GM12878 (cell line): ENCODE results near the gene RALB. TPM values are rescaled to one million over a fixed set of nuclear protein-coding genes. Genes with fewer than 3 reads are reported as not detected.
A peak's percentile ranks its signal among the peaks of the same experiment; 100 is the strongest.

ENCODE experiments used
- ATAC-seq: fragments of 200-7000 bp; cut with Tn5 transposase; 3 replicates; pipeline ENCODE4 v1.9.1; 2020; ENCODE audit warnings: mild to moderate bottlenecking, moderate library complexity
- BruUV-seq: library from RNA; stranded (reverse); fragments of 400-500 nt; replicated peaks from 2 replicates; lab custom pipeline; 2021; lab: Mats Ljungman, UMichigan
- CTCF ChIA-PET: fragments of 300-600 bp; sonication (Branson Sonifier 250); formaldehyde crosslinking; extraction: SDS; loops from one replicate; lab custom pipeline; 2021; ENCODE audit warnings: inconsistent platforms; lab: Yijun Ruan, JAX
- POLR2A ChIA-PET: fragments of 350-600 bp; formaldehyde crosslinking; extraction: SDS; loops from one replicate; lab custom pipeline; 2021; ENCODE audit warnings: inconsistent platforms; lab: Charles Lee
- RAD21 ChIA-PET: fragments of 300-600 bp; sonication (Branson Sonifier 250); formaldehyde crosslinking; loops from one replicate; lab custom pipeline; 2023; ENCODE audit warnings: antibody characterized with exemption; ENCODE audit not compliant: unreplicated experiment; lab: Charles Lee
- SMC1A ChIA-PET: fragments of 300-600 bp; sonication (Branson Sonifier 250); formaldehyde crosslinking; loops from one replicate; lab custom pipeline; 2023; ENCODE audit not compliant: unreplicated experiment, uncharacterized antibody; lab: Charles Lee
- DNase-seq: peaks from one replicate; pipeline ENCODE4 v3.0.0-alpha.2; 2011; ENCODE audit warnings: low read depth, low spot score
- FAIRE-seq: peaks from 3 replicates; lab custom pipeline; 2011; peaks lifted over from hg19 to GRCh38; lab: Jason Lieb, UNC
- H2AFZ ChIP-seq: 2 replicates; pipeline ENCODE4 v1.6.0; 2011; ENCODE audit warnings: low read depth, low read length, control low read depth; ENCODE audit not compliant: control insufficient read depth
- H3K27ac ChIP-seq: 2 replicates; pipeline ENCODE4 v1.5.1; 2011; ENCODE audit warnings: control low read depth; ENCODE audit not compliant: control insufficient read depth, insufficient read depth
- H3K27me3 ChIP-seq, 2 experiments: replicated peaks in 1 of 2; 2 replicates each; pipeline versions ENCODE4 v1.6.0 to v1.6.1; 2011; ENCODE audit warnings: low read length in 1 of 2; ENCODE audit not compliant: control insufficient read depth in 2 of 2, insufficient read depth in 2 of 2
- H3K36me3 ChIP-seq, 2 experiments: 2 replicates each; pipeline ENCODE4 v1.5.1; 2011; ENCODE audit warnings: low read length in 1 of 2; ENCODE audit not compliant: control insufficient read depth in 2 of 2, insufficient read depth in 2 of 2
- H3K4me1 ChIP-seq: 2 replicates; pipeline ENCODE4 v1.6.1; 2011; ENCODE audit warnings: mild to moderate bottlenecking, low read length, moderate library complexity, mixed read lengths; ENCODE audit not compliant: control insufficient read depth, insufficient read depth
- H3K4me2 ChIP-seq: 2 replicates; pipeline ENCODE4 v1.6.0; 2011; ENCODE audit warnings: control low read depth; ENCODE audit not compliant: control insufficient read depth, insufficient read depth
- H3K4me3 ChIP-seq: fragments of 200-600 bp; sonication (generic); 2 replicates; pipeline ENCODE4 v1.5.1; 2016
- H3K79me2 ChIP-seq: 2 replicates; pipeline ENCODE4 v1.6.0; 2011; ENCODE audit warnings: low read length; ENCODE audit not compliant: control insufficient read depth, insufficient read depth
- H3K9ac ChIP-seq: 2 replicates; pipeline ENCODE4 v1.8.0; 2011; ENCODE audit warnings: low read length, control low read depth, mixed read lengths; ENCODE audit not compliant: control insufficient read depth, insufficient read depth
- H3K9me3 ChIP-seq: replicated peaks from 3 replicates; pipeline ENCODE4 v1.5.1; 2011; ENCODE audit warnings: mild to moderate bottlenecking, low read length; ENCODE audit not compliant: control insufficient read depth, insufficient read depth
- H4K20me1 ChIP-seq: 2 replicates; pipeline ENCODE4 v1.6.0; 2011; ENCODE audit not compliant: control insufficient read depth, insufficient read depth
- CBX5 ChIP-seq: sonication (generic); IDR thresholded peaks from 2 replicates; pipeline ENCODE4 v1.6.1; 2016; ENCODE audit warnings: low read depth, moderate library complexity, mild to moderate bottlenecking, inconsistent platforms
- CUX1 ChIP-seq: IDR thresholded peaks from 2 replicates; pipeline ENCODE4 v1.6.1; 2012; ENCODE audit warnings: improper control_type of control experiment, low read depth, low read length; ENCODE audit not compliant: insufficient replicate concordance
- HCFC1 ChIP-seq: fragments of 150-350 bp; IDR thresholded peaks from 2 replicates; pipeline ENCODE4 v1.6.1; 2014; ENCODE audit warnings: low read length
- KDM1A ChIP-seq: fragments of 200-600 bp; sonication (generic); IDR thresholded peaks from 2 replicates; pipeline ENCODE4 v1.6.1; 2016; ENCODE audit warnings: borderline replicate concordance
- NRF1 ChIP-seq: conservative IDR thresholded peaks from 2 replicates; pipeline ENCODE4 v1.6.1; 2011; ENCODE audit warnings: mild to moderate bottlenecking, low read depth, low read length, improper control_type of control experiment
- SRF ChIP-seq, 2 experiments: IDR thresholded peaks; 2 replicates each; pipeline ENCODE4 v1.6.1; 2011; ENCODE audit warnings: low read depth in 2 of 2, low read length in 2 of 2, mild to moderate bottlenecking in 1 of 2, moderate library complexity in 1 of 2
- TCF12 ChIP-seq: IDR thresholded peaks from 2 replicates; pipeline ENCODE4 v1.6.1; 2011; ENCODE audit warnings: low read depth, mild to moderate bottlenecking, low read length
- ZZZ3 ChIP-seq: IDR thresholded peaks from 2 replicates; pipeline ENCODE4 v1.6.1; 2011; ENCODE audit warnings: low read depth; ENCODE audit not compliant: control insufficient read depth, insufficient read length
- WGBS: methylation state at CpG from one replicate; pipeline ENCODE4 v1.1.6; 2016; ENCODE audit warnings: low lambda C conversion rate; ENCODE audit not compliant: insufficient replicate concordance, insufficient coverage; ENCODE audit errors: missing lambda C conversion rate; 5-methylcytosine and 5-hydroxymethylcytosine counted together
- in situ Hi-C: fragments of 300-500 bp; cut with MboI; formaldehyde crosslinking; loops from 9 replicates; pipeline ENCODE4 v1.14.3; 2018; ENCODE audit warnings: mixed read lengths
- intact Hi-C: fragments of 100-400 bp; cut with micrococcal nuclease; formaldehyde crosslinking; loops from one replicate; pipeline ENCODE4 v1.14.2; 2022; ENCODE audit not compliant: unreplicated experiment
- polyA plus RNA-seq, 11 experiments: library from polyadenylated mRNA; depleted of rRNA in 4 of 11; unstranded in 6 of 11; stranded (reverse) in 5 of 11; fragments of >200 nt; fragmentation: Nextera tagmentation in 4 of 11; fragmentation: Illumina TruSeq in 1 of 11; extraction: Ambion mirVana in 4 of 11; extraction: Trizol in 1 of 11; gene quantifications; 1 replicate in 1 of 11; 2 replicates in 10 of 11; pipeline versions ENCODE4 v1.2.1 to v1.2.3, GENCODE V29; 2011 to 2016; ENCODE audit warnings: inconsistent platforms in 2 of 11, missing spikeins in 2 of 11, low read depth in 1 of 11
- total RNA-seq, 4 experiments: library from RNA; depleted of rRNA in 3 of 4; stranded (reverse); fragments of >200 nt in 3 of 4; fragmentation: Illumina TruSeq in 1 of 4; extraction: Trizol in 1 of 4; gene quantifications; 2 replicates each; pipeline versions ENCODE4 v1.2.1 to v1.2.3, GENCODE V29; 2013 to 2021

Gene RALB
- total and polyA plus RNA-seq, 10 of the 15 experiments (the other 5 are each of a cell fraction or from before 2014, with no cell fraction given): 8.3 to 54.0 (median 24.2) TPM

- no peak overlapping the region for H3K4me3 ChIP-seq
- DNase-seq (no peak), FAIRE-seq (no peak)
- no peaks in the 10 kb centered on the region for H3K79me2 ChIP-seq
- H2AFZ ChIP-seq: no peak overlapping the region
- ChIA-PET RAD21 (interaction anchor here (6.3 kb wide), 1 partner anchor 109 kb away, joined by 50 read pairs; no protein-coding TSS in a partner anchor), POLR2A (no interaction called here)
- no peak overlapping the region for H3K4me2 ChIP-seq
- intact Hi-C loops (no loop called here), in situ Hi-C loops (loop anchor here (25.0 kb wide), 1 partner anchor 484 kb away; no protein-coding TSS in a partner anchor)
- no peaks in the 10 kb centered on the region for H4K20me1 ChIP-seq
- no peaks in the 10 kb centered on the region for H3K9me3 ChIP-seq
- WGBS: 64% methylated on average over 10 of the region's 10 CpGs
- H3K27ac ChIP-seq: no peak overlapping the region
- no peaks in the 10 kb centered on the region for H3K4me1 ChIP-seq
- no TSS peak for BruUV-seq
- no peaks in the 10 kb centered on the region for H3K27me3 ChIP-seq
- H3K9ac ChIP-seq: no peak overlapping the region
- TF ChIP-seq HCFC1 (no peak), CBX5 (no peak), SRF (IDR thresholded peaks at IDR 0.05; ENCODE audit: low read depth in 2 of 2, low read length in 2 of 2) (no peak), KDM1A (no peak), TCF12 (no peak), ZZZ3 (no peak)
- TF ChIP-seq, all 136 proteins: peak for 0
- no peak for ATAC-seq
- no peaks in the 10 kb centered on the region for H3K36me3 ChIP-seq
- SMC1A ChIA-PET: interaction anchor here (0.6 to 3.3 kb wide), 3 partner anchors 66 to 110 kb away, joined by 3 to 29 read pairs (median 15); no protein-coding TSS in a partner anchor
- CTCF ChIA-PET: interaction anchor here (0.7 kb wide), 2 partner anchors 20 to 110 kb away, joined by 3 read pairs; partner anchors contain the start of gene TMEM185B
These were observed 49.2 kb upstream of the RALB start for GRCh38 chr2:120203251-120204021.

DNA sequence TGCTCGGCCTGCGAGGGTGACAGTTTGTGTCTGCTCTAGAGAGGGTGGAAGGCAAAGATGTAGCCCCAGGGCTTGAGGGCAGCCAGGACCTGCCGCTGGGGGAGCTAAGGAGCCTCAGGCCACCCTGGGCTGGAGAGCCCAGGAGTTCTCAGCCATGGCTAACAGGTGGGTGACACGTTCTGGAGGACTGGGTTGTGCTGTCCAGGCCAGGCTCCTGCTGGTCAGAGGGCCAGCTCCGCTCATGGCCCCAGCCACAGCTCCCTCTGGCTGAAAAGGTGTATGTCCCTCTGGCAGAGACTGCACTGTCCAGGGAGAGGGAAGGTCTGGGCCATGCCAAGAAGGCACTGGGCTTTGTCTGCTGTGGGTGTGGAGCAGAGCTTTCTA is 48.6 kb upstream of the RALB start:
- Histone ChIP-seq H3K79me2 (no peaks in the 10 kb centered on the region), H3K4me1 (no peaks in the 10 kb centered on the region), H3K27ac (no peak overlapping the region), H3K9me3 (no peaks in the 10 kb centered on the region), H3K36me3 (no peaks in the 10 kb centered on the region), H3K4me2 (no peak overlapping the region), H3K4me3 (no peak overlapping the region), H3K9ac (no peak overlapping the region), H3K27me3 (no peaks in the 10 kb centered on the region), H4K20me1 (no peaks in the 10 kb centered on the region), H2AFZ (no peak overlapping the region)
- DNase-seq (no peak), FAIRE-seq (no peak), ATAC-seq (peak; percentile 58)
- WGBS: 74% methylated on average over 5 of the region's 5 CpGs
- BruUV-seq: no TSS peak
- in situ Hi-C loops (loop anchor here (25.0 kb wide), 1 partner anchor 483 kb away; no protein-coding TSS in a partner anchor), intact Hi-C loops (no loop called here)
- ChIA-PET RAD21 (interaction anchor here (6.3 kb wide), 1 partner anchor 108 kb away, joined by 50 read pairs; no protein-coding TSS in a partner anchor), POLR2A (no interaction called here), CTCF (interaction anchor here (0.7 to 1.0 kb wide), 3 partner anchors 19 to 109 kb away, joined by 3 read pairs; partner anchors contain the start of gene TMEM185B), SMC1A (interaction anchor here (0.6 to 3.3 kb wide), 3 partner anchors 51 to 109 kb away, joined by 3 to 29 read pairs (median 4); no protein-coding TSS in a partner anchor)
- TF ChIP-seq NRF1 (no peak), CUX1 (no peak), CBX5 (no peak)
